Measurements from ENCODE around the gene TMEM185B.

The TMEM185B gene

GRCh38 chr2:120227111-120227991, 4.2 kb upstream of the TMEM185B start:
- Mint-ChIP-seq H3K27ac (peak overlapping the region; percentile 8), H3K36me3 (ENCODE audit: low read depth) (peaks cover 3% of the 10 kb centered on the region), H3K27me3 (ENCODE audit: low read depth, poor library complexity) (peaks cover 53% of the 10 kb centered on the region), H3K4me1 (peaks cover 49% of the 10 kb centered on the region), H3K4me3 (no peak overlapping the region), H3K9me3 (peaks cover 2% of the 10 kb centered on the region)
- TF ChIP-seq CTCF (IDR thresholded peaks at IDR 0.05): no peak
- DNase-seq: no peak

- H3K4me1 Mint-ChIP-seq: peaks cover 50% of the 10 kb centered on the region
These were observed 3.1 kb upstream of the TMEM185B start for GRCh38 chr2:120226316-120226715.

GRCh38 chr2:120225549-120226065, 2.4 kb upstream of the TMEM185B start:
- H3K27ac Mint-ChIP-seq: no peak overlapping the region
- H3K36me3 Mint-ChIP-seq (ENCODE audit: low read depth): peaks cover 20% of the 10 kb centered on the region
- TF ChIP-seq CTCF (IDR thresholded peaks at IDR 0.05): no peak
- H3K9me3 Mint-ChIP-seq: peaks cover 17% of the 10 kb centered on the region
- H3K27me3 Mint-ChIP-seq (ENCODE audit: low read depth, poor library complexity): peaks cover 53% of the 10 kb centered on the region
- no peak for DNase-seq
- peaks cover 50% of the 10 kb centered on the region for H3K4me1 Mint-ChIP-seq
- H3K4me3 Mint-ChIP-seq: no peak overlapping the region

More at GRCh38 chr2:120226316-120226715, 3.1 kb upstream of the TMEM185B start:
- Mint-ChIP-seq H3K27me3 (ENCODE audit: low read depth, poor library complexity) (peaks cover 53% of the 10 kb centered on the region), H3K27ac (no peak overlapping the region), H3K36me3 (ENCODE audit: low read depth) (peaks cover 13% of the 10 kb centered on the region), H3K9me3 (peaks cover 13% of the 10 kb centered on the region), H3K4me3 (no peak overlapping the region)
- no peak for DNase-seq
- no peak for TF ChIP-seq CTCF (IDR thresholded peaks at IDR 0.05)

- peaks cover 49% of the 10 kb centered on the region for H3K4me1 Mint-ChIP-seq
- H3K4me3 Mint-ChIP-seq: peak overlapping the region; percentile 59
- H3K27ac Mint-ChIP-seq: no peak overlapping the region
These were observed 1.7 kb upstream of the TMEM185B start for GRCh38 chr2:120224735-120225548.

GRCh38 chr2:120224256-120224655, 1.1 kb upstream of the TMEM185B start:
- peaks cover 17% of the 10 kb centered on the region for H3K9me3 Mint-ChIP-seq
- H3K27ac Mint-ChIP-seq: no peak overlapping the region
- peaks cover 32% of the 10 kb centered on the region for H3K36me3 Mint-ChIP-seq (ENCODE audit: low read depth)
- H3K27me3 Mint-ChIP-seq (ENCODE audit: low read depth, poor library complexity): peaks cover 50% of the 10 kb centered on the region
- TF ChIP-seq CTCF (IDR thresholded peaks at IDR 0.05): no peak
- H3K4me1 Mint-ChIP-seq: peaks cover 46% of the 10 kb centered on the region
- no peak for DNase-seq
- peak overlapping the region; percentile 79 for H3K4me3 Mint-ChIP-seq

More at GRCh38 chr2:120224735-120225548, 1.7 kb upstream of the TMEM185B start:
- no peak for DNase-seq
- Mint-ChIP-seq H3K27me3 (ENCODE audit: low read depth, poor library complexity) (peaks cover 53% of the 10 kb centered on the region), H3K36me3 (ENCODE audit: low read depth) (peaks cover 27% of the 10 kb centered on the region), H3K9me3 (peaks cover 17% of the 10 kb centered on the region)
- no peak for TF ChIP-seq CTCF (IDR thresholded peaks at IDR 0.05)
